GM12874 (cell line): ENCODE measurements around the gene KRT80.

Experiments
- TF ChIP-seq, protein P1 (sequence below): IDR thresholded peaks from 2 replicates; pipeline ENCODE4 v1.5.1; 2011; ENCODE audit warnings: low read depth, mild to moderate bottlenecking, control low read depth, low read length, moderate library complexity; ENCODE audit not compliant: insufficient read depth

KRT80 gene

DNA sequence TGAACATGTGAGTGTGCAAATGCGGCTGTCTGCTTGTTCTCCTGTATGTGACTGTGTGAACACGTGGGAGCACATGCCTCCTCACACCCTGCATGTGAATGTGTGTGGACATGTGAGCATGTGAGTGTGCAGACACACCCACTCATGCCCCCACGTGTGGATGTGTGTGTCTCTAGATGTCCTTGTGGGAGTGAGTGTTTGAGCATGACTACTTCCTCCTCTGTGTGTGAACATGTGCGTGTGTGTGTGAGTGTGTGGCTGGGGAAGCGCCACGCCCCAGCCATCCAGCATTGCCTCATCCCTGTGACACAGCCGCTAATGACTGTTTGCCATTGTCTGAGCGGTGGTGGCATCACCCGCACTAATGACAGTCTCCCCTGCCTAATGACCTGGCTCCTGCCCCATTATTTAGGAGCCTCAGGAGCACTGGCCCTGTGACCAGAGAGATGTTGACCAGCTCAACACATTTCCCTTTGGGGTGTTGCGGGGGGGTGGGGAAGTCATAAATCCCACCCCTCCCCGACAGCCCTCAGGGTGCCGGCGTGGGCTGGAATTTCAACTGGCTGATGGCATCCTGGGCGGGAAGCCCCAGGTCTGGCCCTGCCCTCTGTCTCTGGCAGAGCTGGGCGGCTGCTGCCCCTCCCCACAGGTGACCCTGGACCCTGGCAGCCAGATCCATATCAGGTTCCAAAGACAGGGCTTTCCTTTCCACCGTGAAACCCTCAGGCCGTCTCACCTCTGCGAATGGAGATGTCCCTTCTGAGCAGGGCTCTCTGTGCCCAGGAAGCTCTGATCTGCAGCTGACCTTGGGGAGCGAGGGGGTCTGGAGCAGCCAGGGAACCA lies 11.5 kb upstream of the KRT80 start:
- TF ChIP-seq, protein P1, sequence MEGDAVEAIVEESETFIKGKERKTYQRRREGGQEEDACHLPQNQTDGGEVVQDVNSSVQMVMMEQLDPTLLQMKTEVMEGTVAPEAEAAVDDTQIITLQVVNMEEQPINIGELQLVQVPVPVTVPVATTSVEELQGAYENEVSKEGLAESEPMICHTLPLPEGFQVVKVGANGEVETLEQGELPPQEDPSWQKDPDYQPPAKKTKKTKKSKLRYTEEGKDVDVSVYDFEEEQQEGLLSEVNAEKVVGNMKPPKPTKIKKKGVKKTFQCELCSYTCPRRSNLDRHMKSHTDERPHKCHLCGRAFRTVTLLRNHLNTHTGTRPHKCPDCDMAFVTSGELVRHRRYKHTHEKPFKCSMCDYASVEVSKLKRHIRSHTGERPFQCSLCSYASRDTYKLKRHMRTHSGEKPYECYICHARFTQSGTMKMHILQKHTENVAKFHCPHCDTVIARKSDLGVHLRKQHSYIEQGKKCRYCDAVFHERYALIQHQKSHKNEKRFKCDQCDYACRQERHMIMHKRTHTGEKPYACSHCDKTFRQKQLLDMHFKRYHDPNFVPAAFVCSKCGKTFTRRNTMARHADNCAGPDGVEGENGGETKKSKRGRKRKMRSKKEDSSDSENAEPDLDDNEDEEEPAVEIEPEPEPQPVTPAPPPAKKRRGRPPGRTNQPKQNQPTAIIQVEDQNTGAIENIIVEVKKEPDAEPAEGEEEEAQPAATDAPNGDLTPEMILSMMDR, result no peak

DNA sequence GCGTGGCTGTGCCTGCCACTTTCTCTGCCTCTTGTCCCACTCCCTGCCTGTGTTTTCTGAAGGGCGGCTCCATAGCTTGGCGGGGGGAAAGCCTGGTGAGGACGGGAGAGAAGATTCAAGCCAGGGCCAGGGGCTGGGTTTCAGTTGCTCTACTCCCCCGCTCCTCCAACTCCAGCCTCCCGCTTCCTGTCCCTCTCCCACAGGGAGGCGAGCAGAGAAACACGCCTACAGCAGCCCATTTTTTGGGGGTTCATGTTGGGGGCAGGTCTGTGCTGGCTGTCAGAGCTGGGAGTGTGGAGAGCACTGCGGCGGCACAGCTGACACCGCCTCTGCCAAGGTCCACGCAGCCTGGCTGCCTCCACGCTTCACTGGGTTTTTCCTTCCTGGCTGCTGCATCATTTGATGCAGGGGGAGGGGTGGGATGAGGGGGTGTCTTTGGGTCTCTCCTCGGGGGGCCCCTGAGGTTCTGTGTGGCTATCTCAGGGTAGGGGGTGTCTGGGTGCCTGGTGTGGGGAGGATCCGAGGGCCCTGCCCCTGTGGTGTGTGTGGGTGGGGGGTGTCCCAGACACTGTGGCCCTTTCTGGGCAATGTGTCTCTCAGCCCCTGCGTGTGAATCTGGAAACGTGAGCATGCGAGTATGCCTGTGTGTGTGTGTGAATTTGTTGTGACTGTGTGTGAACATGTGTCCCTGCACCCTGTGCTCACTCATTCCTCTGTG lies 10.7 kb upstream of the KRT80 start:
- TF ChIP-seq, protein P1, result no peak

DNA sequence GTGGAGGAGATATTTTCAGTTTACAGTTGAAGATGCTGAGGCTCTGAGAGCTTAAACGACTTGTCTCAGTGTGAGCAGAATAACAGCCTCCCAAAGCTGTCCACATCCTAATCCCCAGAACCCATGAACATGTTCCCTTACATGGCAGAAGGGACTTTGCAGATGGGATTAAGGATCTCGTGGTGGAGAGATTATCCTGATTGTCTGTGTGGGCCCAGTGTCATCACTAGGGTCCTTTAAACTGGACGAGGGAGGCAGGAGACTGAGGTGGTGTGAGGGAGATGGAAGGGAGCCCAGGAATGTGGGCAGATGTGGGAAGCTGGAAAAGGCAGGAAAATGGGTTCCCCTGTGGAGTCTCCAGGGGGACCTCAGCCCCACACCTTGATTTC lies 9.6 kb upstream of the KRT80 start:
- TF ChIP-seq, protein P1, result no peak

DNA sequence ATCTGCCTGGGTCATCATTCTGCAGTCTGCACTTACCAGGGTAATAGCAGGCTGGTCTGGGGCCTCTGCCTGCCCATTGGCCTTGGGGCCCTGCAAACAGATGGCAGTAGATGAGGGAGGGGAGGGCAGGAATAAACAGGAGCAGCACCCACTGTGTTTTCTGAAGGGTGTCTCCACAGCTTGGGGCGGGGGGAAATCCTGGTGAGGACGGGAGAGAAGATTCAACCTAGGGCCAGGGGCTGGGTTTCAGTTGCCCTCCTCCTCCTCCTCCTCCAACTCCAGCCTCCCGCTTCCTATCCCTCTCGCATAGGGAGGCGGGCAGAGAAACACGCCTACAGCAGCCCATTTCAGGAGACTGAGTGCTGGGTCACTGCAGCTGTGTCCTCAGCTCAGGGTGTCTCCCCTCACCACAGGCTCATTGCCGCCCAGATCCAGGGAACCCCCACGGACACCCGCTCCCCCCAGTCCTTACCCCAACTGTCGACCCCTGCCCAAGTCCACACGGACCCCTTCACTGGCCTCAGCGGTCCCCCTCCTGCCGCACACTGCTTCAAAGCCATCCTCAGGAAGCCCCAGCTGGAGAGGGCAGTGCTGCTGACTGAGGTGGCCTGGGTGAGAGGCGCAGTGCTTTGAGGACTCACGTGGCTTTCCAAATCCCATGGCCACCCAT lies 9.1 kb upstream of the KRT80 start:
- TF ChIP-seq, protein P1, result no peak

DNA sequence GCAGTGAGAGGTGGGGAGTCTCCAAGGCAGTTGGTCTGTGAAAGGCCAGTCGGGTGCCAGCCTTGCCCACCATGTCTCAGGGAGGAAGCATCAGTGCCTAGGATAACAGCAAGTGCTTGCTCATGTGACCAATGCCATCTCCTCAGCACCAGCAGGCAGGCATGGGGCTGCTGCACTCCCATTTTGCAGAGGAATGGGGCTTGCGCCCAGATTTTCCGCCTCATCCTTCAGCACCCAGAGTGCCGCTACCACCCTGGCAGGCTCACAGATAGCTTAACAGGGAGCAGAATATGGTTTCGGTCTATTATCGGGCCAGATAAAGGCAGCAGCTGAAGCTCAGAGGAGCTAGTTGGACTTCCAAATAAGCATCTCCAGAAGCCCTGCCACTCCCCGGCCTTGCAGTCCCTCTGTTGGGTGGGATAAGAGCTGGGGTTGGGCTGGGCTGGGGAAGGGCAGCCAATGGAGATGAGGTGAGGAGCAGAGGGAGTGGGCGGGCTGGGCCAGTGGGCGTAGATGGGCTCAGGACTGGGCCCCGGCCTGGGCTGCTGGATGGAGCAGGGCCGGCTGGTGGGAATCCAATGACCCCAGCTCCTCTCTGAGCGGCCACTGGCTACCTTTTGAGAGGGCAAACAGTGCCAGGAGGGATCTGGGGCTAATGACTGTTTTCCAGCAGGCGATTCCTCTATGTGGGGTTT lies 8.4 kb upstream of the KRT80 start:
- TF ChIP-seq, protein P1, result no peak

DNA sequence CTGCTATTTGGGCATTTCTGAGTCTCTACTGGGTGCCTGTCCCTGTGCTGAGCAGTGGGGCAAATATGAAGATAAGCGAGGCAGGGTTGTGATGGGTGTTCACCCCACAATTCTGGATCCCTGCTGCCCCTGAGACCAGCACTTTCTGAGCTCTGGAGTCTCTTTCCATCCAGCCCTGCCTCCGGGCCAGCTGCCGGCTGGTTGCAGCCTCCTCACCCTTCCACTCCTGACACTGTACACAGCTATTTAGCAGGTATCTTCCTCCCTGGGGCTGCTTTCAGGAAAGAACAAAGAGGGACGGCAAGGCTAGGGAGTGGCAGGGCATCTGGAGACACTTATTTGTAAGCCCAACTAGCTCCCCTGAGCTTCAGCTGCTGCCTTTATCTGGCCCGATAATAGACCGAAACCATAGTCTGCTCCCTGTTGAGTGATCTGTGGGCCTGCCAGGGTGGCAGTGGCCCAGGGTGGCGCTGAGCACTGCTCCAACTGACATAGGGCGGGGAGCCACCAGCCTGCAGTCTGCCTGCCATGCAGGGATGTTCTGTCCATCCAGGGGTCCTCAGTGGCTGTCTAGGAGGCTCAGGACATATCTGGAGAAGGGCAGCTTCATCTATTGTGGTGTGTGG lies 7.6 kb upstream of the KRT80 start:
- TF ChIP-seq, protein P1, result no peak
